ENCODE measurements around the gene KRT13. TPM values are rescaled to one million over a fixed set of nuclear protein-coding genes. Genes with fewer than 3 reads are reported as not detected.

The KRT13 gene
- total RNA-seq, 2 experiments from 2014 or later = not detected

Small RNA genes lying within 50 kb of the gene (microRNA-seq; reads per million reads assigned to microRNA genes)
- gene MIR6510 = not detected

Other genes with a start within 250 kb of the KRT13 start
- not detected for gene KRTAP9-6, start 240.2 kb downstream of the KRT13 start, total RNA-seq
- not detected for gene KRTAP9-7, start 229.9 kb downstream of the KRT13 start, total RNA-seq
- not detected for gene KRTAP29-1, start 202.8 kb downstream of the KRT13 start, total RNA-seq
- not detected for gene KRTAP16-1, start 196.3 kb downstream of the KRT13 start, total RNA-seq
- gene KRTAP17-1, start 189.9 kb downstream of the KRT13 start, total RNA-seq = not detected
- not detected for gene KRT33A, start 154.8 kb downstream of the KRT13 start, total RNA-seq
- gene KRT33B, start 135.8 kb downstream of the KRT13 start, total RNA-seq = not detected
- gene KRT34, start 123.3 kb downstream of the KRT13 start, total RNA-seq = not detected
- not detected for gene KRT31, start 108.0 kb downstream of the KRT13 start, total RNA-seq
- gene KRT37, start 81.0 kb downstream of the KRT13 start, total RNA-seq = not detected
- gene KRT38, start 64.6 kb downstream of the KRT13 start, total RNA-seq = not detected
- not detected for gene KRT32, start 38.2 kb downstream of the KRT13 start, total RNA-seq
- not detected for gene KRT35, start 24.5 kb downstream of the KRT13 start, total RNA-seq
- not detected for gene KRT36, start 15.7 kb downstream of the KRT13 start, total RNA-seq
- gene KRT15, start 13.3 kb upstream of the KRT13 start, total RNA-seq = not detected
- not detected for gene KRT19, start 22.7 kb upstream of the KRT13 start, total RNA-seq
- not detected for gene KRT9, start 66.4 kb upstream of the KRT13 start, total RNA-seq
- gene KRT14, start 81.3 kb upstream of the KRT13 start, total RNA-seq = not detected
- gene KRT16, start 107.2 kb upstream of the KRT13 start, total RNA-seq = not detected
- gene KRT17, start 119.0 kb upstream of the KRT13 start, total RNA-seq = not detected
- 100 to 1,000 TPM; 682 to 723 TPM for gene EIF1, start 183.3 kb upstream of the KRT13 start, total RNA-seq
- not detected for gene GAST, start 206.7 kb upstream of the KRT13 start, total RNA-seq
- gene HAP1, start 229.0 kb upstream of the KRT13 start, total RNA-seq = under 1 TPM in 1 of 2 experiments, not detected in 1; 0.14 TPM

All from activated naive CD8-positive, alpha-beta T cell treated with anti-CD3 and anti-CD28 coated beads, Interleukin-2, amount 10 ng/mL, durations not matched to agents 7 days and 5 days (primary cell).